ENCODE data around the gene CABLES2.

Gene CABLES2

GRCh38 chr20:62353289-62354030 is 53.6 kb downstream of the CABLES2 start:
- TF ChIP-seq, protein P1, sequence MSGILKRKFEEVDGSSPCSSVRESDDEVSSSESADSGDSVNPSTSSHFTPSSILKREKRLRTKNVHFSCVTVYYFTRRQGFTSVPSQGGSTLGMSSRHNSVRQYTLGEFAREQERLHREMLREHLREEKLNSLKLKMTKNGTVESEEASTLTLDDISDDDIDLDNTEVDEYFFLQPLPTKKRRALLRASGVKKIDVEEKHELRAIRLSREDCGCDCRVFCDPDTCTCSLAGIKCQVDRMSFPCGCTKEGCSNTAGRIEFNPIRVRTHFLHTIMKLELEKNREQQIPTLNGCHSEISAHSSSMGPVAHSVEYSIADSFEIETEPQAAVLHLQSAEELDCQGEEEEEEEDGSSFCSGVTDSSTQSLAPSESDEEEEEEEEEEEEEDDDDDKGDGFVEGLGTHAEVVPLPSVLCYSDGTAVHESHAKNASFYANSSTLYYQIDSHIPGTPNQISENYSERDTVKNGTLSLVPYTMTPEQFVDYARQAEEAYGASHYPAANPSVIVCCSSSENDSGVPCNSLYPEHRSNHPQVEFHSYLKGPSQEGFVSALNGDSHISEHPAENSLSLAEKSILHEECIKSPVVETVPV (CRISPR knock-in tag; IDR thresholded peaks at IDR 0.05) = no peak
- TF ChIP-seq ZC3H10 (CRISPR knock-in tag; IDR thresholded peaks at IDR 0.05) = no peak
- TF ChIP-seq ZFP3 (CRISPR knock-in tag; IDR thresholded peaks at IDR 0.05) = no peak
- no peak for TF ChIP-seq BACH2 (CRISPR knock-in tag; IDR thresholded peaks at IDR 0.05; ENCODE audit: borderline replicate concordance)
- no peak for TF ChIP-seq POU6F1 (CRISPR knock-in tag; IDR thresholded peaks at IDR 0.05; ENCODE audit: borderline replicate concordance, low read depth)
- TF ChIP-seq ESRRG (CRISPR knock-in tag; IDR thresholded peaks at IDR 0.05) = no peak
- no peak for TF ChIP-seq GLIS3 (CRISPR knock-in tag; IDR thresholded peaks at IDR 0.05)
- TF ChIP-seq ZNF70 (CRISPR knock-in tag; IDR thresholded peaks at IDR 0.05) = no peak
- TF ChIP-seq SNAI2 (CRISPR knock-in tag; IDR thresholded peaks at IDR 0.05) = no peak
- TF ChIP-seq PPARA (CRISPR knock-in tag; IDR thresholded peaks at IDR 0.05; ENCODE audit: borderline replicate concordance) = no peak
- ATAC-seq = no peak

DNA sequence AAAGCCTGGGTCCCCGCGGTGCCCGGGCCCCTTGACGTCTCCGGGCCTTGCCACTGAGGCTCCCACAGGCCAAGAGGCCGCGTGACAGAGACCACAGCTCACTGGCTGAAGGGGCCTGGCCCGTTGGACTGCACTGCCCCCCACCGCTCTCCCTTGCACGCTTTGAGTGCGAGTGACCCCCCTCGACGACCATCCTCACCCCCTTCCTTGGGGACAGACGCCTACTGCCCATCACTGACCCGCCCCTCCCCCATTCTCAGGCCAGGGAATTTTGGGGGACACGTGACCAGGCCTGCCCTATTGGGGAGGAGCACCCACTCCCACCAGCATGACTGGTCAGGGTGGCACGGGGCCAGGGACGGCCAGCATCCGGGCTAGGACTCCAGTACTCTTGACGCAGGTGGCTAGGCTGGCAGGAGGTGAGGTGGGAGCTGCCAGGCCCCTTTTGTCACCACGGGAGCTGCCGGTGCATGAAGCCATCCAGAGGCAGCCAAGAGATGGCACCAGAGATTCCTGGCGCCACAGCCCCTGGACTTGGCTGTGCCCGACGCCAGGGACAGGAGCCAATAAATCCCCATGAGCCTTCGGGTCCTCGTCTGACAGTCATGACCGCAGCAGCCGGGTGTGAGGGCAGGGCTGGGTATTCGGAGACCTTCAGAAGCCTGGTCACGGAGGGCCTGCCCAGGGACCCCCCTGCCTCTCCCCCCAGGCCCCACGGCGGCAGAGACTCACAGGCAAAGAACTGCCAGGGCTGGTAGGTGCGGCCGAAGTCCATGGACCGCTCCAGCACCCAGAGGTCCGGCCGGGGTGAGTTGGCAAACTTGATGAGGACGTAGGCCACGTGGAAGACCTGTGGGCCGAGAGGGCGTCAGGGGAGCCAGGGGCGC is 54.4 kb downstream of the CABLES2 start:
- peak; percentile 44 for ATAC-seq
- TF ChIP-seq ARNTL (CRISPR knock-in tag; IDR thresholded peaks at IDR 0.05; ENCODE audit: borderline replicate concordance, low read depth) (no peak), TSHZ2 (CRISPR knock-in tag; IDR thresholded peaks at IDR 0.05) (peak; percentile 54)

GRCh38 chr20:62351469-62352401 is 55.4 kb downstream of the CABLES2 start:
- ATAC-seq = no peak
- no peak for TF ChIP-seq CREB5 (CRISPR knock-in tag; IDR thresholded peaks at IDR 0.05; ENCODE audit: low read depth)
- no peak for TF ChIP-seq ARNTL (CRISPR knock-in tag; IDR thresholded peaks at IDR 0.05; ENCODE audit: borderline replicate concordance, low read depth)
- TF ChIP-seq RARB (CRISPR knock-in tag; IDR thresholded peaks at IDR 0.05) = no peak
- TF ChIP-seq, protein P2, sequence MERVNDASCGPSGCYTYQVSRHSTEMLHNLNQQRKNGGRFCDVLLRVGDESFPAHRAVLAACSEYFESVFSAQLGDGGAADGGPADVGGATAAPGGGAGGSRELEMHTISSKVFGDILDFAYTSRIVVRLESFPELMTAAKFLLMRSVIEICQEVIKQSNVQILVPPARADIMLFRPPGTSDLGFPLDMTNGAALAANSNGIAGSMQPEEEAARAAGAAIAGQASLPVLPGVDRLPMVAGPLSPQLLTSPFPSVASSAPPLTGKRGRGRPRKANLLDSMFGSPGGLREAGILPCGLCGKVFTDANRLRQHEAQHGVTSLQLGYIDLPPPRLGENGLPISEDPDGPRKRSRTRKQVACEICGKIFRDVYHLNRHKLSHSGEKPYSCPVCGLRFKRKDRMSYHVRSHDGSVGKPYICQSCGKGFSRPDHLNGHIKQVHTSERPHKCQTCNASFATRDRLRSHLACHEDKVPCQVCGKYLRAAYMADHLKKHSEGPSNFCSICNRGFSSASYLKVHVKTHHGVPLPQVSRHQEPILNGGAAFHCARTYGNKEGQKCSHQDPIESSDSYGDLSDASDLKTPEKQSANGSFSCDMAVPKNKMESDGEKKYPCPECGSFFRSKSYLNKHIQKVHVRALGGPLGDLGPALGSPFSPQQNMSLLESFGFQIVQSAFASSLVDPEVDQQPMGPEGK (CRISPR knock-in tag; IDR thresholded peaks at IDR 0.05; ENCODE audit: borderline replicate concordance) = no peak
- no peak for TF ChIP-seq ZFP3 (CRISPR knock-in tag; IDR thresholded peaks at IDR 0.05)
- TF ChIP-seq ZNF70 (CRISPR knock-in tag; IDR thresholded peaks at IDR 0.05) = no peak
- no peak for TF ChIP-seq ZC3H10 (CRISPR knock-in tag; IDR thresholded peaks at IDR 0.05)

Data from SK-N-SH treated with all-trans-retinoic acid at 6 μM for 48 hours (cell line).